Mucosa of descending colon (tissue), 3 donors: ENCODE results near the gene TEX26. TPM values are rescaled to one million over a fixed set of nuclear protein-coding genes. Genes with fewer than 3 reads are reported as not detected.

Experiments
- ATAC-seq: fragments of 200-7000 bp; cut with Tn5 transposase; one replicate; pipeline ENCODE4 v1.9.1; 2020; ENCODE audit warnings: mild to moderate bottlenecking, moderate library complexity
- DNase-seq, 3 donors: peaks; one replicate each; pipeline ENCODE4 v3.0.0-alpha.2; 2020
- H3K36me3 ChIP-seq: fragments of 200-600 bp; one replicate; pipeline ENCODE4 v1.8.0; 2021; ENCODE audit warnings: low read depth, mild to moderate bottlenecking
- H3K4me1 ChIP-seq: fragments of 200-600 bp; one replicate; pipeline ENCODE4 v1.8.0; 2021; ENCODE audit warnings: low read depth, mild to moderate bottlenecking
- H3K4me3 ChIP-seq: fragments of 200-600 bp; one replicate; pipeline ENCODE4 v1.8.0; 2021; ENCODE audit warnings: mild to moderate bottlenecking
- H3K9me3 ChIP-seq: fragments of 200-600 bp; one replicate; pipeline ENCODE4 v1.8.0; 2021; ENCODE audit warnings: mild to moderate bottlenecking
- CTCF ChIP-seq: fragments of 200-600 bp; IDR thresholded peaks from one replicate; pipeline ENCODE4 v1.8.0; 2022; ENCODE audit warnings: antibody characterized with exemption, mild to moderate bottlenecking
- intact Hi-C, 2 donors: fragments of 100-400 bp; cut with DNase I in 1 of 2; cut with micrococcal nuclease in 1 of 2; formaldehyde crosslinking; loops; one replicate each; pipeline versions ENCODE4 v1.11.0 to v1.11.1; 2022; cut with DNase I, micrococcal nuclease
- total RNA-seq, 3 donors: library from RNA; stranded (reverse); fragmentation: NEBNext Ultra II Directional in 2 of 3; extraction: Animal tissue kit (Norgen Biotek cat#: 25700) in 2 of 3; gene quantifications; one replicate each; pipeline versions ENCODE4 v1.2.1 to v1.2.4, GENCODE V29; 2021 to 2023
- donor health status: DM: no; HTN: no; CAD: no; lungs with moderate emphysema.
- donor health status: DM: no; HTN: no; CAD: no.
- donor health status: DM: no; HTN: yes; CAD: no.

TEX26 gene
- total RNA-seq, 3 donors from 2014 or later = not detected

GRCh38 chr13:31010296-31010695 lies 77.8 kb downstream of the TEX26 start:
- TF ChIP-seq CTCF = no peak

GRCh38 chr13:31011193-31011860 lies 78.9 kb downstream of the TEX26 start:
- H3K36me3 ChIP-seq = no peaks in the 10 kb centered on the region
- H3K4me1 ChIP-seq = no peaks in the 10 kb centered on the region
- H3K4me3 ChIP-seq = no peak overlapping the region
- TF ChIP-seq CTCF = no peak
- DNase-seq = no peak
- ATAC-seq = no peak
- no peaks in the 10 kb centered on the region for H3K9me3 ChIP-seq
- intact Hi-C loops = no loop called here

More at GRCh38 chr13:31010296-31010695, 77.8 kb downstream of the TEX26 start:
- intact Hi-C loops = no loop called here
- no peaks in the 10 kb centered on the region for H3K4me1 ChIP-seq
- no peak for ATAC-seq
- H3K4me3 ChIP-seq = no peak overlapping the region
- no peaks in the 10 kb centered on the region for H3K36me3 ChIP-seq
- DNase-seq = no peak
- no peaks in the 10 kb centered on the region for H3K9me3 ChIP-seq

- Histone ChIP-seq H3K36me3 (no peaks in the 10 kb centered on the region), H3K4me3 (no peak overlapping the region), H3K9me3 (no peaks in the 10 kb centered on the region), H3K4me1 (no peaks in the 10 kb centered on the region)
- ATAC-seq (no peak), DNase-seq (no peak)
- intact Hi-C loops = no loop called here
- no peak for TF ChIP-seq CTCF
Measured at GRCh38 chr13:31011901-31012654, 79.6 kb downstream of the TEX26 start.

GRCh38 chr13:31012655-31013024 lies 80.2 kb downstream of the TEX26 start:
- no peak for ATAC-seq
- no peak overlapping the region for H3K4me3 ChIP-seq
- TF ChIP-seq CTCF = no peak
- H3K4me1 ChIP-seq = no peaks in the 10 kb centered on the region
- no peaks in the 10 kb centered on the region for H3K36me3 ChIP-seq
- intact Hi-C loops = no loop called here
- H3K9me3 ChIP-seq = no peaks in the 10 kb centered on the region
- DNase-seq = no peak

GRCh38 chr13:31014456-31014855 lies 82.0 kb downstream of the TEX26 start:
- no peak for ATAC-seq
- Histone ChIP-seq H3K4me1 (no peaks in the 10 kb centered on the region), H3K4me3 (no peak overlapping the region), H3K36me3 (no peaks in the 10 kb centered on the region), H3K9me3 (no peaks in the 10 kb centered on the region)
- TF ChIP-seq CTCF = no peak
- DNase-seq = no peak
- intact Hi-C loops = no loop called here
